ENCODE data around the gene ATP1A2.

The ATP1A2 gene

DNA sequence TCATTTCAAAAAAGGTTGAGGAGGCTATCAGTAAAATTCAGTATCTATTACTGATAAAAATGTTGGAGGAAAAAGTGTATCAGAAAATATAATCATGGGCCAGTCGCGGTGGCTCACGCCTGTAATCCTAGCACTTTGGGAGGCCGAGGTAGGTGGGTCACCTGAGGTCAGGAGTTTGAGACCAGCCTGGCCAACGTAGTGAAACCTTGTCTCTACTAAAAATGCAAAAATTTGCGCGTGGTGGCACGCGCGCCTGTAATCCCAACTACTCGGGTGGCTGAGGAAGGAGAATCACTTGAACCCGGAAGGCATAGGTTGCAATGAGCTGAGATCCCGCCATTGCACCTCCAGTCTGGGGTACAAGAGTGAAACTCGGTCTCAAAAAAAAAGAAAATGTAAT, 30.5 kb downstream of the ATP1A2 start:
- no peak for DNase-seq (ENCODE audit: low spot score)

DNA sequence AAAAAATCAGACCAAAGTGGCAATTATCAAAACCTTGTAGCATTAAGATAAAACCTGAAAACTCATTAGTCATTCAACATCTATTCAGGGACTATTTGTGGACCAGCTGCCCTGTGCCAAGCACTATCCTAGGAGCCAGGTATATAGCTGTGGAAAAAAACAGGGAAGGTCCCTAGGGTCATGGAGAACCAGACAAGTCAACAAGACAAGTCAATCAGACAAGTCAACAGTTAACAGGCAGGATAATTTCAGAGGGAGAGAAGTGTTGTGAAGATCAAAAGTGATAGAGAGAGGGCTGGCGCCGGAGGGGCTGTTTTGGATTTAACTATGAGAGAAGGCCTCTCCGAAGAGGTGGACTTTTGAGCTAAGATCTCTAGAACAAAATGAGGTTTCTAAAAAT, 32.6 kb downstream of the ATP1A2 start:
- no peak for DNase-seq (ENCODE audit: low spot score)

DNA sequence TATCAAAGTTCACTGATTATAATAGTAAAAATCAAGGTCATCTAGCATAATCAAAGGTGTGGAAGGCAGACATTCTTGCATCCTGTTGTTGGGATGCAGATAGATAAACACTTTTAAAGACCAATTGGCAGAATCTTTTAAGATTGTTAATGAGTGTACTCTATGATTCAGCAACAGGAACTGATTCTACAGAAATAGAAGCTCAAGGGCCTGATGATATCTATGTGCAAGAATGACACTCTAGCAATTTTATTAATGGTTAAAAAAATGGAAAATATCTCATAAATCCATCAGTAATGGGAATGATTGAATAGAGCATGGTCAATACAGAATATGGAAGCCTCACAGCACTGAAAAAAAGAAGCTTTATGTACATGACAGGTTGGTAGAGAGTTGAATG, 33.7 kb downstream of the ATP1A2 start:
- no peak for DNase-seq (ENCODE audit: low spot score)

DNA sequence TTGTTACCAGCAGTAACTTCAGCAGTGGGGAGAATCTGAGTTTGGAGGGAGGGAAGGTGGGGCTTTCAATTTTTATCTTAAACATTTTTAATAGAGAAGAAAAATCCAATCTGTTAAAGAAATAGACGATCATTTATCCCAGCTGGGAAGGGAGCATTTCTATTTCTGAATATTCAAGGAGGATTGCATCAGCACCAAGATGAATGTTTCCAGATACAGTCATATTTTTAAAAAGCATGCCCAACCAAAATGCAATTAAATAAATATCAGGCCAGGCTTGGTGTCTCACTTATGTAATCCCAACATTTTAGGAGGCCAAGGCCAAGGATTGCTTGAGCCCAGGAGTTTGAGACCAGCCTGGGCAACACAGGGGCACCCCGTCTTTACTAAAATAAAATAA, 34.2 kb downstream of the ATP1A2 start:
- peak; percentile 39 for DNase-seq (ENCODE audit: low spot score)

DNA sequence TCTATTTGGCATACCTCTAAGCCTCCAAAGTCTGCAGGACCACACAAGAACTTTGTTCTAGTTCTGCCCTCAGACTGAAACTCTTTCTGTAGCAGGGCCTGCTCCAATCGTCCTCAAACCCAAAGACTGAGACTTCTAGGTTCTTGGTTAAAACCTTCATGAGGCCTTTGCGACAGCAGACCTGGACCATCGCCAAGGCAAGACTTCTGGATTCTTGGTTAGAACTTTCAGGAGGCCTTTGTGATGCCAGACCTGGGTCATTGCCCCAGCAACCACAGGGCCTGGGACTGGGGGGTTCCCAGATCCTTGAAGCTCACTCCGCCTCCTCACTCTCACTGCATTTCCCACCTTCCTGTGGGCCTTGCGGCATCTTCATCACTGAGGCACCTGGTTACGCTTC, 35.7 kb downstream of the ATP1A2 start, which contains the start of gene ATP1A4:
ATP1A4 (plus strand) TSS at position 301 of the 400 bp plus-strand sequence. CDS start 438 bp downstream, outside the sequence.
- DNase-seq (ENCODE audit: low spot score) = no peak

DNA sequence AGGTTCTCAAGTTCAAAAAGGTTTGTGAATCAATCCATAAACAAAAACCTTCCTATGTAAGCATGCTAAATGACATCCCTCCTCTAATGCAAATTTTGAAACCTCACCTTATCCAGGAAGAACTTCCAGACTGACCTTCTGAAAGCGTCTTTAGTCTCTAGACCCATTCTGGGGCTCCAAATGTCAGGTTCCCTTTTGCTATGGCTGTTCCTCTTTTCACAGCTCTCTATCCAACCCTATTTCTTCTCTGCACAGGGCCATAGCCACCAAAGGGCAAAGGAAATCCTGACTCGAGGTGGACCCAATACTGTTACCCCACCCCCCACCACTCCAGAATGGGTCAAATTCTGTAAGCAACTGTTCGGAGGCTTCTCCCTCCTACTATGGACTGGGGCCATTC, 39.2 kb downstream of the ATP1A2 start:
- DNase-seq (ENCODE audit: low spot score) = no peak

DNA sequence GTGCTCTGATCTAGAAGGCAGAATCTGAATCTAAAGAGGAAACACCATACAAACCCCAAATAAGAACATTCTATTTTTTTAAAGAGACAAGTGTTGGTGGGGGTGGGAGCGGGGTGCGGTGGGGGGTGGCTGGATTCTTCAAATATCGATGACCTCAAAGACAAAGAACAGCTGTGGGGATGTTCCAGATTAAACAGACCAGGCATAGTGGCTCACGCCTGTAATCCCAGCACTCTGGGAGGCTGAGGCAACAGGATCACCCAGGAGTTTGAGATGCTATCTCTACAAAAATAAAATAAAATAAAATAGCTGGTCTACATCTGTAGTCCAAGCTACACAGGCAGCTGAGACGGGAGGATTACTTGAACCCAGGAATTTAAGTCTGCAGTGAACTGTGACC, 40.8 kb downstream of the ATP1A2 start:
- no peak for DNase-seq (ENCODE audit: low spot score)

DNA sequence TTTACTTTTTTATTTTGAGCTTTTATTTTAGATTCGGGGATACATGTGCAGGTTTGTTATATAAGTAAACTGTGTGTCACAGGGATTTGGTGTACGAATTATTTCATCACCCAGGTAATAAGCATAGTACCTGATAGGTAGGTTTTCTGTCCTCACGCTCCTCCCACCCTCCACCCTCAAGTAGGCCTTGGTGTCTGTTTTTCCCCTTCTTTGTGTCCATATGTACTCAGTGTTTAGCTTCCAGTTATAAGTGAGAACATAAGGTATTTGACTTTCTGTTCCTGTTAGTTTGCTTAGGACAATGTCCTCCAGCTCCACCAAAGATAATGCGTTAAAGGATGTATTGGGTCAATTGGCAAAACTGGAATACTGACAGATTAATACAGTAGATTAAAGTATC, 41.6 kb downstream of the ATP1A2 start:
- no peak for DNase-seq (ENCODE audit: low spot score)

DNA sequence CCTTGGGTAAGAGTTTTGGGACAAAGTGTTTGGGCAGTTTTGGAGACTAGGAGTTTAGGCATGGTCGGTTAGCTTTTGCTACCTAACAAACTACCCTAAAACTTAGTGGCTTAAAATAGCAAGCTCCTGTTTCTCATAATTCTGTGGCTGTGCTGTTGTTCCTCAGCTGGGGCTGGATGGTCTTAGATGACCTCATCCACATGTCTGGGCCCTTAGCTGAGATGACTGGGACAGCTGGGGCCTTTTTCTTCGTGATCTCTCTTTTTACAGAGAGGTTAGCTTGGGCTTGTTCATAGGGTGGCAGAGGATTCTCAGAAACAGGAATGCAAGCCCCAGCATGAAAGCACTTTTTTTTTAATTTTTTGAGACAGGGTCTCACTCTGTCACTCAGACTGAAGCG, 42.5 kb downstream of the ATP1A2 start:
- no peak for DNase-seq (ENCODE audit: low spot score)

DNA sequence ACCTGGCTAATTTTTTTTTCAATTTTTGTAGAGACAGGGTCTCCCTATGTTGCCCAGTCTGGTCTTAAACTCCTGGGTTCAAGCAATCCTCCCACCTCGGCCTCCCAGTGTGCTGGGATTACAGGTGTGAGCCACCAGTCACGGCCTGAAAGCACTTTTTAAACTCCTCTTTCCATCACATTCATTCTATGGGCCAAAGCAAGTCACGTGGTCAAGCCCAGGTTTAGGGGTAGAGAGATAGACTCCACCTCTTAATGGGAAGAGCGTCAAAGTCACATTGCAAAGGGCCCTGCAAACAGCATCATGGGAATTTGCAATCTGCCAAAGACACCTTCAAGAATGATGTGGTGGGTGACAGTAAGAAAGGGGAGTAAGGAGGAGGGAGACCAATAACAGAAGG, 43.0 kb downstream of the ATP1A2 start:
- no peak for DNase-seq (ENCODE audit: low spot score)

DNA sequence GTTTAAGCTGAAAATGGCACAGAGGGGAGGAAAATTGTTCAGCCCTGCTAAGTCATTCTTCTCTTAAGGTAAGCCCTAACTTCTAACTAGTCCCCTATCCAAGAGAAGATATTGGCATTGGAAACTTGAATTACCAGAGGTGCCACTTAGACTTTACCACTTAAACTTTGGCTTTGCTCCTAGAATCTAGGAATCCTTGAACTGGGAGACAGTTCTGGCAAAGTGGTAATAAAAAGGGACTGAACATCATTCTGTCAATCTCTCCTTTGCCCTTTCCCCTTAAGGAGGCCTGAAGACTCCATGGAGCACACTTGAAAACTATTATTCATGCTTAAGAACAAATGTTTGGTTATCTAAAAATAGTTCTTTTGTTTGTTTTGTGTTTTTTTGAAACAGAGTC, 44.3 kb downstream of the ATP1A2 start:
- no peak for DNase-seq (ENCODE audit: low spot score)

DNA sequence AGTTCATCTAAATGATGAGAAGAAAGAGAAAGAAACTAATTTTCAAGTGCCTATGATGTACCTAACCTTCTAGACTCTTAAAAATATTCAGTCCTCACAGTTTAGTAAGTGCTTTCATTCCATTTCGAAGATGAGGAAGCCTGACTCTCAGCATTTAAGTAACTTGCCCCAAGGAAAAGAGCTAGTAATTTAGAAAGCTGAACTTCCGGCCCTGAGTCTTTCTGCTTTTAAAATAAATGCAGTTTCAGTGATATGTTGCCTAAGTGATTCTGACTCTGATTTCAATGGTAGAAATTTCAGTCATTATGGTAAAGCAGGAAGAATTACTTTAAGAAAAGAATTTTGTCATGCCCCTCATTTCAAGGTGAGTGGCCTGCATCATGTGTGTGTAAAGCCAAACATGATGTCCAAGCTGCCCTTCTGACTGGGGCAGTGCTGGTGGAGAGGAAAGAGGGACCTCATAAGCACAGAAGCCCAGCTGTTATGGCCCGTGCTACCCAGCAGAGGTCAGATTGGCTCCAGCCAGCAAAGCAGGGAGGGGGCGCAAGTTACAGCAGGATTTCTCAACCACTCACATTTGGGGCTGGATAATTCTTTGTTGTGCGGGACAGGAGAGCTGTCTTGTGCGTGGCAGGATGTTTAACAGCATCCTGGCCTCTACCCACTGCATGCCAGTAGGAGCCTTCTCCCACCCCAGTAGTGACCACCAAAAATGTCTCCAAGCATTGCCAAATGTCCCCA, 46.6 kb downstream of the ATP1A2 start:
- no peak for DNase-seq (ENCODE audit: low spot score)

DNA sequence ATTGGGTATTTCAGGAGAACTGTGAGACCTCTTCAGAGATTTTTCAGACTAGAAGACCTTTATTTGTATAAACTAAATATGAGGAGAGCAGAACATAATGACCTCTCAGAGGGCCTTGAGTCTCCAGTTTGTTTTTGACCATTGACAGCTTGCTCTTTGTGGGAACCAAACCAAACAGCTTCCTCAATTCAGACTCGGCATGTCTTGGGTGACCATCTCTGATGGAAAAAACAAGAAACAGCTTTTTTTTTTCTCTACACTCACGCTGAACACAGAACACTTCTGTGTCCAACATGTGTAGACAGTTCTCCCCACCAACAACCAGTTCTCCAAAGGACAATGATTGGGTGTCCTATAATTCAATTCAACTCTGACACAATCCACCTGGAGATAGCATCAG, 47.4 kb downstream of the ATP1A2 start:
- no peak for DNase-seq (ENCODE audit: low spot score)

DNA sequence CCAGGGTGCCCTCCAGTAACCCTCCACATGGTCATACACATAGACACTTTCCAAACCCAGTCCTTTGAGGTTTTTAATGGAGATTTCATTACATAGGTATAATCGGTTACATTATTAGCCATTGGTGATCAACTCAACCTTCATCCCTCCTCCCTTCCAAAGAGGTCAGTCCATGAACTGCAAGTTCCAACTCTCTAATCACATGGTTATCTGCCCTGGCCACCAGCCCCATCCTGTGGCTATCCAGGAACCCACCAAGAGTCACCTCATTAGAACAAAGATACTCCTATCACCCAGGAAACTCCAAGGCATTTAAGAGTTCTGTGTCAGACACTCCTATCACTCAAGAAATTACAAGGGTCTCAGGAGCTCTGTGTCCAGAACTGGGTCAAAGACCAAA, 48.1 kb downstream of the ATP1A2 start:
- DNase-seq (ENCODE audit: low spot score) = no peak

DNA sequence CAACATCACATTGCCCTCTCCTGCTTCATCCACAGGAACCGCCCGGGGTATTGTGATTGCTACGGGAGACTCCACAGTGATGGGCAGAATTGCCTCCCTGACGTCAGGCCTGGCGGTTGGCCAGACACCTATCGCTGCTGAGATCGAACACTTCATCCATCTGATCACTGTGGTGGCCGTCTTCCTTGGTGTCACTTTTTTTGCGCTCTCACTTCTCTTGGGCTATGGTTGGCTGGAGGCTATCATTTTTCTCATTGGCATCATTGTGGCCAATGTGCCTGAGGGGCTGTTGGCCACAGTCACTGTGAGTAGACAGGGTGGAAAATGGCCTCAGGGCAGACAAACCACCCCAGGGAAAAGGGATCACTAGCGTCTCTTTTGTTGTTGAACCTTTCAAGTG, 48.6 kb downstream of the ATP1A2 start:
- DNase-seq (ENCODE audit: low spot score) = no peak

DNA sequence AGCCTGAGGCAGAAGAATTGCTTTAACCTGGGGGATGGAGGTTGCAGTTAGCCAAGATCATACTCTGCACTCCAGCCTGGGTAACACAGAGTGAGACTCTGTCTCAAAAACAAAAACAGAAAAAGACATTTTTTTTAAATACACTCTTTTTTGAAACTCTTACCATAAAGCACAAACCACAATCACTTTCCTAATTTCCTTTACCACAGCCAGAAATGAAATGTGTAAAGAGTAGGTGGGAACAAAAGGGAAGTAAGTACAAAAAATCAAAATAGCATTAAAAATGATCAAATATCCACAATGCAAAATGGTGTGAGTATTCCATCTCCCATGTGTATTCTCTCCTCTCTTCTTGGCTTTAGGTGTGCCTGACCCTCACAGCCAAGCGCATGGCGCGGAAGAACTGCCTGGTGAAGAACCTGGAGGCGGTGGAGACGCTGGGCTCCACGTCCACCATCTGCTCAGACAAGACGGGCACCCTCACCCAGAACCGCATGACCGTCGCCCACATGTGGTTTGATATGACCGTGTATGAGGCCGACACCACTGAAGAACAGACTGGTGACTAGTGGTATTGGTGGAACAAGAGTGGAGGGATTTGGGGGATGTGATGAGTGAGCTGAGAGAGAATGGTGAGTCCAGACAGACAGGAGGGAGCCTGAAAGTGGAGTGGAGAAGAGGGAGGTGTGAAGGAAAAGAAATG, 50.8 kb downstream of the ATP1A2 start:
- no peak for DNase-seq (ENCODE audit: low spot score)

DNA sequence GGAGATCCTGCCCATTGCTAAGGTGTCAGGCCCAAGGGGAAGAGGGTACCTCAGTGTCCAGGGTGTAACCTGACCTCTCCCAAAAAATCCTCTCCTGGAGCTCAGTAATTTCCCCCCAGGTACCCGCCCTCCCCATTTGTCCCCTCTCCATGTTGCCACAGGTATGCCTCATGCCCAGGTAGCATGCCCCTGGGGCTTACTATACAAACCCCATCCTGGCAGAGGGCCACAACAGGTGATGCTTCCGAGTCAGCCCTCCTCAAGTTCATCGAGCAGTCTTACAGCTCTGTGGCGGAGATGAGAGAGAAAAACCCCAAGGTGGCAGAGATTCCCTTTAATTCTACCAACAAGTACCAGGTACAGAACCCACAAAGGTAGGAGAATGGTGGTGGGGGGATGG, 51.5 kb downstream of the ATP1A2 start:
- no peak for DNase-seq (ENCODE audit: low spot score)

DNA sequence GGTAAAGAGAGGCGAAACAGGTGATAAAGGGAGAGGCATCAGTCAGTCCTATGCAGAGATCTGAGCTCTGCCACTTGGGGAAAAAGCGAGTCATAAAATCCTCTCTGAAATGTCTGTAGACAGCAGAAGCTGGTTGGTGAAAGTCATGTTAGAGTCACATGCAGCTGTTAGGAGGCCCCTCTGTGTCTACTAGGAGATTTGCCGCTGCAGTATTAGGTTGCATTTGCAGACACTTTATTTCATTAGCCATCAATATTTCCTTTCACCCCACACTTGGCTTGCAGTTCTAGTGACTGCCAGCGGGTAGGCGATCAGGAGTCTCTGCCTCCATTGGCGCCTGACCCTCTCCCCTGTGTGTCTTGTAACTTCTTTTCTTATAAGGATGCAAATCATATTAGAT, 52.0 kb downstream of the ATP1A2 start:
- no peak for DNase-seq (ENCODE audit: low spot score)

DNA sequence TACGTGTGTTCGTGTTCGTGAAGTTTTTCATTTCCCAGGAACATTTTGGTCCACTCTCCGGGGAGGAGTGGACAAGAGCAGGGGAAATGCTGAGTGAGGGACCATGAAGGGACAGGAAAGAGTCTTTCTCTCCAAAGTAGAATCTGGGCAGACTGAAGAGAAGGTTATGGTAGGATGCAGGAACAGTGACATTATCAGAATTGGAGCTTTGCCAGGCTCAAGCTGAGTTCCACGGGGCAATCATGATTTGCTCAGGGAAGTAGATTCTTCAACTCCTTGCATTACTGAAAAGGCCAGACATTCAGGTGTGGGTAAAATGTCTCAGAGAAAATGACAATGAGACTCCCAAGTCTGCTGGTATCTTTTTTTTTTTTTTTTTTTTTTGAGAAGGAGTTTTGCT, 52.5 kb downstream of the ATP1A2 start:
- no peak for DNase-seq (ENCODE audit: low spot score)

DNA sequence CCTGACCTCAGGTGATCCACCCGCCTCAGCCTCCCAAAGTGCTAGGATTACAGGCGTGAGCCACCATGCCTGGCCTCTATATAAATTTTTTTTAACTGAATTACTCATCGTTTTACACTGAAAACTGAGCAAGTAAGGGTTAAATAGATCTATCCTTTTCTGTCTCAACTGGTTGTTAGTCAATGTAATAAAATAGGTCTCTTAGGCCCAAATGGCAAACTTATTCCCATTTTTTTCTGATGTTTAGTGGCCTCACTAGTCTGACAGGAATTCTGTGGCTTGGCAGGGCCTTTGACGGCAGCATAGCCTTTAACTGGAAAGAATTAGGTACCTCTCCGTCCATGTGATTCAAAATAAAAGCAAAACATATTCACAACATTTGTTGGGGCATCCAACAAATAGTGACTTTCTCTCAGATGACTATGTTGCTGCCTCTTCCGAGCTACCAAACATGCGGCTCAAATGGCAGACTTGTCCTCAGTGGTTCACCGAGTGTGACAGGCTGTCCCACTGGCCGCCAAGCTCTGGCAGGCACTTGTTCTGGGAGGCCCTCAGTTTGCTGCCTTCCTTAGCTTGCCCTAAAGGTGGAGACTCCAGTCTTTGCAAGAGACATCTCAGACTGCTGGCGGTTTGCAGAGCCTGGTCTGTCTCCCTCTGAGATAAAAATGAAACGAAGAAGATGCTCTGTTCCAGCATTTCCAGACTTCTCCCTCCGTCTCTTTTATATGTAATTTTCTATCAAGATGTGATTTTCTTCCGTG, 53.2 kb downstream of the ATP1A2 start:
- no peak for DNase-seq (ENCODE audit: low spot score)

DNA sequence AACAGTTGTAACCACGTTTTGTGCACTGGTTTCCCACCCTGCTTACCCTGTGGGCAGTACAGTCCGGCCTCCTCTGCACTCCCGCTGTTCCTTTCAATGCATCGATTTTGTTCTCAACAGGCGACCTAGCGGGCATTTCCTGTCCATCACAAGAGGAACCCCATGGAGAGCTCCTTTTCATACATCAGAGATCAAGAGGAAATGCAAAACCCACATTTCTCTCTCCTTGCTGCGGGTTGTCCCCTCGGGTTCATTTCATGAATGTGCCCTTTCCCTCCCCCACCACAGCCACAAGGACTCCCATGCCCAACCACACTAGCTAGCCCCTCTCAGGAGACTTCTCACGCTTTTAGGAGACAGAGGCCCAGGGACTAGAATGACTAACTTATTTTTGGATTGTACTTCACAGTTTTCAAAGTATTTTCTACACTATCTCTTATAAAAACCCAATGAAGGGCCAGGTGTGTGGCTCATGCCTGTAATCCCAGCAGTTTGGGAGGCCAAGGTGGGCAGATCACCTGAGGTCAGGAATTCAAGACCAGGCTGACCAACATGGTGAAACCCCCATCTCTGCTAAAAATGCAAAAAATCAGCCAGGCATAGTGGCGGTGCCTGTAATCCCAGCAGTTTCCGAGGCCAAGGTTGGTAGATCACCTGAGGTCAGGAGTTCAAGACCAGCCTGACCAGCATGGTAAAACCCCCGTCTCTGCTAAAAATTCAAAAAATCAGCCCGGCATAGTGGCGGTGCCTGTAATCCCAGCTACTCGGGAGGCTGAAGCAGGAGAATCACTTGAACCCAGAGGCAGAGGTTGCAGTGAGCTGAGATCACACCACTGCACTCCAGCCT, 54.2 kb downstream of the ATP1A2 start:
- no peak for DNase-seq (ENCODE audit: low spot score)

DNA sequence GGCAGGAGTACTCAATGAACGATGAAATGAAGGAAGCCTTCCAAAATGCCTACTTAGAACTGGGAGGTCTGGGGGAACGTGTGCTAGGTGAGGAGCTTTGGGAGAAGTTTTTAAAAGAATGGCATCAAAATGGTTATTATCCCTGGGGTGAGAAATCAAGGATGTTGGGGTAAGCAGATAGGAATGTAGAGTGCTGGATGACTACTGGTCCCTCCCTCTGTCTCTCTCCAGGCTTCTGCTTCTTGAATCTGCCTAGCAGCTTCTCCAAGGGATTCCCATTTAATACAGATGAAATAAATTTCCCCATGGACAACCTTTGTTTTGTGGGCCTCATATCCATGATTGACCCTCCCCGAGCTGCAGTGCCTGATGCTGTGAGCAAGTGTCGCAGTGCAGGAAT, 55.8 kb downstream of the ATP1A2 start:
- peak; percentile 47 for DNase-seq (ENCODE audit: low spot score)
